Type B pancreatic cell (in vitro differentiated cells): ENCODE results near the gene TCF7L1. TPM values are rescaled to one million over a fixed set of nuclear protein-coding genes. Genes with fewer than 3 reads are reported as not detected.
"Not testable (repeated sequence)": the region's sequence is repeated elsewhere in the genome, so short reads cannot be mapped to it uniquely, and the experiment has no call there.

Experiments
- DNase-seq: peaks from one replicate; pipeline ENCODE4 v3.0.0; 2021; ENCODE audit warnings: mixed read lengths; ENCODE audit not compliant: unreplicated experiment; ENCODE audit errors: extremely low spot score
- H3K27ac Mint-ChIP-seq: 2 replicates; pipeline ENCODE4 v1.8.0; 2021; ENCODE audit warnings: mild to moderate bottlenecking, mixed read lengths
- H3K27me3 Mint-ChIP-seq: 2 replicates; pipeline ENCODE4 v1.8.0; 2021; ENCODE audit warnings: mixed read lengths
- H3K36me3 Mint-ChIP-seq: 2 replicates; pipeline ENCODE4 v1.8.0; 2021; ENCODE audit warnings: mixed read lengths
- H3K4me1 Mint-ChIP-seq: one replicate; pipeline ENCODE4 v1.8.0; 2021; ENCODE audit warnings: mixed read lengths; ENCODE audit not compliant: unreplicated experiment
- H3K4me3 Mint-ChIP-seq: 2 replicates; pipeline ENCODE4 v1.8.0; 2021; ENCODE audit warnings: mild to moderate bottlenecking, mixed read lengths
- H3K9me3 Mint-ChIP-seq: 2 replicates; pipeline ENCODE4 v1.8.0; 2021; ENCODE audit warnings: mixed read lengths
- CTCF ChIP-seq: fragments of 200-600 bp; sonication (generic); conservative IDR thresholded peaks from 2 replicates; pipeline ENCODE4 v1.5.0; 2021; ENCODE audit warnings: antibody characterized with exemption, mild to moderate bottlenecking
- total RNA-seq: library from RNA; stranded (reverse); gene quantifications from 2 replicates; pipeline ENCODE4 v1.2.1, GENCODE V29; 2021; ENCODE audit warnings: low replicate concordance

TCF7L1 gene
- total RNA-seq, 1 donor from 2014 or later = 32.4 TPM

- Mint-ChIP-seq H3K36me3 (peaks cover 8% of the 10 kb centered on the region), H3K27me3 (no peaks in the 10 kb centered on the region), H3K9me3 (no peaks in the 10 kb centered on the region), H3K4me1 (peaks cover 39% of the 10 kb centered on the region), H3K27ac (no peak overlapping the region), H3K4me3 (no peak overlapping the region)
- no peak for DNase-seq
- TF ChIP-seq CTCF = no peak
Observed at GRCh38 chr2:85152895-85153294, 19.7 kb downstream of the TCF7L1 start.

GRCh38 chr2:85154048-85154753 is 21.0 kb downstream of the TCF7L1 start:
- H3K27ac Mint-ChIP-seq = peak overlapping the region; percentile 31
- no peak for DNase-seq
- H3K4me3 Mint-ChIP-seq = no peak overlapping the region
- peaks cover 8% of the 10 kb centered on the region for H3K36me3 Mint-ChIP-seq
- no peaks in the 10 kb centered on the region for H3K27me3 Mint-ChIP-seq
- no peaks in the 10 kb centered on the region for H3K9me3 Mint-ChIP-seq
- TF ChIP-seq CTCF = no peak
- peaks cover 47% of the 10 kb centered on the region for H3K4me1 Mint-ChIP-seq

- not testable (repeated sequence) for H3K4me3 Mint-ChIP-seq, H3K27me3 Mint-ChIP-seq
Observed at GRCh38 chr2:85155082-85155481, 21.9 kb downstream of the TCF7L1 start.

GRCh38 chr2:85156153-85156552 is 23.0 kb downstream of the TCF7L1 start:
- no peaks in the 10 kb centered on the region for H3K27me3 Mint-ChIP-seq
- no peak for DNase-seq
- peaks cover 7% of the 10 kb centered on the region for H3K36me3 Mint-ChIP-seq
- peak overlapping the region; percentile 15 for H3K4me3 Mint-ChIP-seq
- peaks cover 49% of the 10 kb centered on the region for H3K4me1 Mint-ChIP-seq
- TF ChIP-seq CTCF = no peak
- H3K9me3 Mint-ChIP-seq = no peaks in the 10 kb centered on the region
- peak overlapping the region; percentile 18 for H3K27ac Mint-ChIP-seq

More at GRCh38 chr2:85155082-85155481, 21.9 kb downstream of the TCF7L1 start:
- not testable (repeated sequence) for H3K27ac Mint-ChIP-seq, H3K36me3 Mint-ChIP-seq, DNase-seq, H3K9me3 Mint-ChIP-seq
- H3K4me1 Mint-ChIP-seq = peaks cover 47% of the 10 kb centered on the region

- H3K4me3 Mint-ChIP-seq = peak overlapping the region; percentile 15
- H3K27me3 Mint-ChIP-seq = no peaks in the 10 kb centered on the region
- H3K4me1 Mint-ChIP-seq = peaks cover 50% of the 10 kb centered on the region
- no peak overlapping the region for H3K27ac Mint-ChIP-seq
- DNase-seq = no peak
- peaks cover 4% of the 10 kb centered on the region for H3K36me3 Mint-ChIP-seq
- TF ChIP-seq CTCF = no peak
- no peaks in the 10 kb centered on the region for H3K9me3 Mint-ChIP-seq
Observed at GRCh38 chr2:85156619-85157018, 23.4 kb downstream of the TCF7L1 start.

- H3K27ac Mint-ChIP-seq = no peak overlapping the region
- peaks cover 4% of the 10 kb centered on the region for H3K36me3 Mint-ChIP-seq
- no peaks in the 10 kb centered on the region for H3K9me3 Mint-ChIP-seq
- no peak overlapping the region for H3K4me3 Mint-ChIP-seq
- DNase-seq = no peak
- peaks cover 53% of the 10 kb centered on the region for H3K4me1 Mint-ChIP-seq
- TF ChIP-seq CTCF = no peak
- H3K27me3 Mint-ChIP-seq = no peaks in the 10 kb centered on the region
Observed at GRCh38 chr2:85157345-85157744, 24.2 kb downstream of the TCF7L1 start.
